H7 (cell line): ENCODE data around the gene KCNQ1. TPM values are rescaled to one million over a fixed set of nuclear protein-coding genes. Genes with fewer than 3 reads are reported as not detected.

Source experiments
- DNase-seq: peaks from one replicate; pipeline ENCODE4 v3.0.0; 2012
- H3K27me3 ChIP-seq: 2 replicates; pipeline ENCODE4 v1.6.0; 2011; ENCODE audit warnings: mild to moderate bottlenecking, low read length; ENCODE audit not compliant: control insufficient read depth, insufficient read depth
- H3K36me3 ChIP-seq: replicated peaks from 2 replicates; pipeline ENCODE4 v1.5.1; 2011; ENCODE audit warnings: low read length; ENCODE audit not compliant: control insufficient read depth, insufficient read depth
- H3K4me3 ChIP-seq: 2 replicates; pipeline ENCODE4 v1.5.1; 2011; ENCODE audit warnings: low read depth, mild to moderate bottlenecking, control low read depth, low read length, moderate library complexity; ENCODE audit not compliant: insufficient read depth
- total RNA-seq: library from RNA; depleted of rRNA; stranded (reverse); fragments of >200 nt; shearing (Covaris generic); gene quantifications from 2 replicates; pipeline ENCODE4 v1.2.3, GENCODE V29; 2014

The KCNQ1 gene
- total RNA-seq, 1 experiment from 2014 or later, result 0.48 TPM

GRCh38 chr11:2825261-2825888 lies 380.6 kb downstream of the KCNQ1 start:
- no peaks in the 10 kb centered on the region for H3K36me3 ChIP-seq
- DNase-seq, result no peak
- H3K4me3 ChIP-seq, result no peak overlapping the region
- H3K27me3 ChIP-seq, result peaks cover 1% of the 10 kb centered on the region

GRCh38 chr11:2825889-2826678 lies 381.3 kb downstream of the KCNQ1 start:
- Histone ChIP-seq H3K36me3 (no peaks in the 10 kb centered on the region), H3K4me3 (no peak overlapping the region), H3K27me3 (peaks cover 1% of the 10 kb centered on the region)
- peak; percentile 84 for DNase-seq

- H3K36me3 ChIP-seq, result no peaks in the 10 kb centered on the region
- H3K27me3 ChIP-seq, result peaks cover 1% of the 10 kb centered on the region
- no peak overlapping the region for H3K4me3 ChIP-seq
- DNase-seq, result no peak
Measured at GRCh38 chr11:2826679-2827056, 381.9 kb downstream of the KCNQ1 start.

- Histone ChIP-seq H3K4me3 (no peak overlapping the region), H3K27me3 (peaks cover 1% of the 10 kb centered on the region), H3K36me3 (no peaks in the 10 kb centered on the region)
- no peak for DNase-seq
Measured at GRCh38 chr11:2827256-2827655, 382.4 kb downstream of the KCNQ1 start.

- Histone ChIP-seq H3K36me3 (no peaks in the 10 kb centered on the region), H3K4me3 (no peak overlapping the region), H3K27me3 (peaks cover 1% of the 10 kb centered on the region)
- no peak for DNase-seq
Measured at GRCh38 chr11:2827792-2828191, 383.0 kb downstream of the KCNQ1 start.

GRCh38 chr11:2828585-2829330 lies 383.9 kb downstream of the KCNQ1 start:
- H3K4me3 ChIP-seq, result no peak overlapping the region
- DNase-seq, result no peak
- H3K27me3 ChIP-seq, result peaks cover 1% of the 10 kb centered on the region
- H3K36me3 ChIP-seq, result no peaks in the 10 kb centered on the region

GRCh38 chr11:2830030-2830812 lies 385.4 kb downstream of the KCNQ1 start:
- no peak for DNase-seq
- Histone ChIP-seq H3K36me3 (no peaks in the 10 kb centered on the region), H3K27me3 (peaks cover 1% of the 10 kb centered on the region), H3K4me3 (no peak overlapping the region)

GRCh38 chr11:2830886-2831285 lies 386.1 kb downstream of the KCNQ1 start:
- Histone ChIP-seq H3K36me3 (no peaks in the 10 kb centered on the region), H3K27me3 (peaks cover 1% of the 10 kb centered on the region), H3K4me3 (no peak overlapping the region)
- DNase-seq, result no peak

- no peak for DNase-seq
- H3K36me3 ChIP-seq, result no peaks in the 10 kb centered on the region
- H3K4me3 ChIP-seq, result no peak overlapping the region
- peaks cover 1% of the 10 kb centered on the region for H3K27me3 ChIP-seq
Measured at GRCh38 chr11:2831781-2832532, 387.1 kb downstream of the KCNQ1 start.

GRCh38 chr11:2832533-2833020 lies 387.8 kb downstream of the KCNQ1 start:
- no peak overlapping the region for H3K4me3 ChIP-seq
- no peaks in the 10 kb centered on the region; the same call in none of the 2 replicates for H3K27me3 ChIP-seq
- H3K36me3 ChIP-seq, result no peaks in the 10 kb centered on the region
- DNase-seq, result no peak

GRCh38 chr11:2833051-2833715 lies 388.4 kb downstream of the KCNQ1 start:
- no peaks in the 10 kb centered on the region for H3K36me3 ChIP-seq
- H3K4me3 ChIP-seq, result no peak overlapping the region
- DNase-seq, result no peak
- H3K27me3 ChIP-seq, result no peaks in the 10 kb centered on the region; the same call in none of the 2 replicates

GRCh38 chr11:2833716-2834502 lies 389.1 kb downstream of the KCNQ1 start:
- DNase-seq, result no peak
- H3K36me3 ChIP-seq, result no peaks in the 10 kb centered on the region
- no peaks in the 10 kb centered on the region; the same call in none of the 2 replicates for H3K27me3 ChIP-seq
- no peak overlapping the region for H3K4me3 ChIP-seq
